HEK293 (cell line): Measurements from ENCODE around the gene S100P.

Experiments used
- CTCF ChIP-seq: fragments of 450-650 bp; formaldehyde crosslinking; IDR thresholded peaks from 2 replicates; pipeline ENCODE4 v1.5.1; 2016; ENCODE audit warnings: missing biosample characterization, missing genetic modification characterization
- HOXC10 ChIP-seq: sonication (generic); formaldehyde crosslinking; IDR thresholded peaks from 2 replicates; pipeline ENCODE4 v1.8.1; 2023; ENCODE audit warnings: mild to moderate bottlenecking, missing genetic modification reagents
- KLF16 ChIP-seq: fragments of 450-650 bp; formaldehyde crosslinking; IDR thresholded peaks from 2 replicates; pipeline ENCODE4 v1.5.1; 2017; ENCODE audit warnings: missing biosample characterization, missing genetic modification characterization
- REST ChIP-seq: fragments of 450-650 bp; formaldehyde crosslinking; IDR thresholded peaks from 2 replicates; pipeline ENCODE4 v1.5.1; 2016; ENCODE audit warnings: missing biosample characterization, missing genetic modification characterization
- SCRT2 ChIP-seq: fragments of 450-650 bp; formaldehyde crosslinking; IDR thresholded peaks from 2 replicates; pipeline ENCODE4 v1.5.1; 2016; ENCODE audit warnings: missing biosample characterization, missing genetic modification characterization
- SETDB1 ChIP-seq: IDR thresholded peaks from one replicate; pipeline ENCODE4 v1.6.1; 2017; ENCODE audit warnings: mild to moderate bottlenecking, low read length, moderate library complexity, mixed read lengths; ENCODE audit not compliant: insufficient read length
- ZBTB1 ChIP-seq: fragments of 450-650 bp; formaldehyde crosslinking; IDR thresholded peaks from 2 replicates; pipeline ENCODE4 v1.5.1; 2016; ENCODE audit warnings: missing biosample characterization, missing genetic modification characterization
- ZBTB49 ChIP-seq: fragments of 450-650 bp; formaldehyde crosslinking; IDR thresholded peaks from 2 replicates; pipeline ENCODE4 v1.5.1; 2016; ENCODE audit warnings: missing biosample characterization, missing genetic modification characterization, low read depth
- ZBTB6 ChIP-seq: fragments of 450-650 bp; formaldehyde crosslinking; IDR thresholded peaks from 2 replicates; pipeline ENCODE4 v1.5.1; 2017; ENCODE audit warnings: missing biosample characterization, missing genetic modification characterization
- ZFP37 ChIP-seq: fragments of 450-650 bp; formaldehyde crosslinking; IDR thresholded peaks from 2 replicates; pipeline ENCODE4 v1.5.1; 2016; ENCODE audit warnings: missing biosample characterization, missing genetic modification characterization
- ZNF274 ChIP-seq, 2 experiments: fragments of 200-500 bp in 1 of 2; fragments of 450-650 bp in 1 of 2; sonication (Bioruptor generic) in 1 of 2; formaldehyde crosslinking in 1 of 2; IDR thresholded peaks; 2 replicates each; pipeline versions ENCODE4 v1.5.1 to v1.6.1; 2014 to 2016; ENCODE audit warnings: borderline replicate concordance in 1 of 2, inconsistent platforms in 1 of 2, low read length in 1 of 2, missing biosample characterization in 1 of 2, missing genetic modification characterization in 1 of 2
- ZNF292 ChIP-seq: fragments of 450-650 bp; formaldehyde crosslinking; IDR thresholded peaks from 2 replicates; pipeline ENCODE4 v1.5.1; 2016; ENCODE audit warnings: low read depth, missing biosample characterization, missing genetic modification characterization, borderline replicate concordance
- ZNF510 ChIP-seq: fragments of 450-650 bp; formaldehyde crosslinking; IDR thresholded peaks from 2 replicates; pipeline ENCODE4 v1.5.1; 2018; ENCODE audit warnings: mild to moderate bottlenecking, missing genetic modification characterization, missing biosample characterization; ENCODE audit not compliant: insufficient replicate concordance
- ZNF704 ChIP-seq: fragments of 450-650 bp; formaldehyde crosslinking; IDR thresholded peaks from 2 replicates; pipeline ENCODE4 v1.5.1; 2016; ENCODE audit warnings: missing biosample characterization, missing genetic modification characterization

- TF ChIP-seq SCRT2: no peak
- TF ChIP-seq CTCF (tag by site-specific recombination): no peak
- no peak for TF ChIP-seq REST (tag by site-specific recombination)
- TF ChIP-seq ZNF292 (tag by site-specific recombination): no peak
- TF ChIP-seq HOXC10 (CRISPR knock-in tag): no peak
- TF ChIP-seq ZBTB49 (tag by site-specific recombination): no peak
- TF ChIP-seq ZBTB1 (tag by site-specific recombination): no peak
- no peak for TF ChIP-seq ZNF704 (tag by site-specific recombination)
- no peak for TF ChIP-seq ZNF274 (IDR thresholded peaks at IDR 0.05; ENCODE audit: low read length)
- no peak for TF ChIP-seq ZNF274 (tag by site-specific recombination; IDR thresholded peaks at IDR 0.05; ENCODE audit: borderline replicate concordance)
- no peak for TF ChIP-seq SETDB1
- no peak for TF ChIP-seq ZFP37 (tag by site-specific recombination)
- TF ChIP-seq ZBTB6 (tag by site-specific recombination): no peak
- no peak for TF ChIP-seq KLF16 (tag by site-specific recombination)
- no peak for TF ChIP-seq ZNF510 (tag by site-specific recombination)
Observed at GRCh38 chr4:6742989-6743388, 49.3 kb downstream of the S100P start.
